SK-N-DZ (cell line): ENCODE measurements around the gene TERT.
"Not testable (repeated sequence)": the region's sequence is repeated elsewhere in the genome, so short reads cannot be mapped to it uniquely, and the experiment has no call there.

Source experiments
- DNase-seq: peaks from one replicate; pipeline ENCODE4 v3.0.0-alpha.2; 2015; ENCODE audit warnings: low spot score

Gene TERT

DNA sequence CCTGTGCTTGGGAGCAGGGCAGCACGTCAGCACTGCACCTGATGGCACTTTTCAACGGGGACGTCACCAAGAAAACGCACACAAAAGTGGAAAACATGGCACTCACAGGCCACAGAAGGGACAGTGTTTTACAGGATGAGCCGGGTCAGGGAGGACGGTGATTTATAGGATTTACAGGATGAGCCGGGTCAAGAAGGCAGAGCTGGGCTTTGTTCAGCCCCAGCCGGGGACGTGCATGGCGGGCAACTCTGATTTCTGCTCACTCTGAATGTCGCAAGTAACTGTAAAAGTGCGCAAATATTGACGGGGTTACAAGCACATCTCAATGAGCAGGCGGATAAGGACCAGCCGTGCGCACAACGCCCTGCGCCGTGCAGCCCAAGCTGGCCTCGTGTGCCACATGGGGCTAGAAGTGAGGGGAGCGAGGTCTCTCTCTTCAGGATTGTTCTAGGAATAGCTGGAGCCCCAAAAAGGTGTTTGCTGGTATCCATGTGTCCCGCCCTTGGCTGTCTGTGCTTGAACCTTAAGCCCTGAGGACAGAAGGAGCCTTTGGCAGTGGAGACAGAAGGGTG is 53.3 kb downstream of the TERT start:
- no peak for DNase-seq

DNA sequence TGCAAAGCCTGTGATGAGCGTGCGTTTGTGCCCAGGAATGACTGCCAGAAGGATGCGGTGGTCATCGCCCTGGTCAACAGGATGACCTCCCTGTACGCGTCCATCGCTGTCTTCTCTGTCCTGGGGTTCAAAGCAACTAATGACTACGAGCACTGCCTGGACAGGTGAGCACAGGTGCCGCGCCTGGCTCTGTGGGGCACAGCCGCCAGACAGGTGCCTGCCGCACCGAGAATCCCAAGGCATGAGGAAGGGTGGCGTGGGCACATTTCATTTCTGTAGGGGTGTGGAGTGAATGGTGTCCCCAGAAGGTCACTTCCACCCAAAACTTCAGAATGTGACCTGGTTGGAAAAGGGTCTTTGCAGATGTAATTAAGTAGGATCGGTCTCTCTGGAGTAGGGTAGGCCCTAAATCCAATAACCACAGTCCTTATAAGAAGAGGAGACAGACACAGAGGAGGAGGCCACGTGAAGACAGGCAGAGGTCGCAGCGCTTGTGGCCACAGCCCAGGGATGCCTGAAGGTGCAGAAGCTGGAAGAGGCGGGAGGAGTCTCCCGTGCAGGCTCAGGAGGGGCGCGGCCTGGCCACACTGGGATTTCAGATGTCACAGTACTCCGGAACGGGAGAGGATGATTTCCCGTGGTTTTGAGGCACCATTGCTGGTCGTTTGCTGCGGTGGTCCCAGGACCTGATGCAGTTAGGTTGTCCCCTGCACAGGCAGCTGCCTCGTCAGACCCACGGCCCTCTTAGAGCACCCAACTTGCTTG is 54.2 kb downstream of the TERT start:
- no peak for DNase-seq

DNA sequence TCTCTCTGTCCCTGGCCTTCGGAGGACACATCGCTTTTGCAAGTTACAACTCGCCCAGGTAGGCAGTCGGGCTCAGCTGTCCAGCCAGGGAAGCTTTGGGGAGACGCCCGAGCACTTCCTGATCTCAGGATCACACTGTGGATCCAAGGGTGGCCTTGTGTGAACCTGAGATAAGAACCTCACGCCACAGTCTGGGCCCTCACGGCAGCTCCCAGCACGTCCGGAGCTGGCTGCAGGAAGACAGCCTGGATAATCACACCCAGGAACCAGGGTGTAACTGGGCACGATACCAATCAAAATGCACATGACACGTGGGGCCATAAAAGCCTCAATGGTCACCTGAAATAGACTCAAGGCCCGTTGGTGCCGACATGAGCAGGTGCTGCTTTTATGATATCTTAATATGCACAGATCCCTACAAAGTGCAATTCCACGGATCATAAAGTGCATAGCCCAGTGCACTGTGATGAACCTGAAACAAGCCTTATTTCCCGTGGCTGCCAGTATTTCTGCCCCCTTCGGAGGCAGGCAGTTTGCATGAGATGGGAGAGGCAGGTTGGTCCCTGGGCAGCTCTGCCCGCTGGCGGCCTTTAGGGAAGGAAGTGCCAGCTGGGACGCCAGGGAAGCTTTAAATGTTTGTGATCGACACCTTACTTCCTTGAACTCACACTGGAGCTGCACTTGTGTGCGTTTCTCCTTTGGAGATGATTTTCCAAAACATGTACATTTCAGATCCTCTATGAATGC is 55.2 kb downstream of the TERT start:
- DNase-seq, result no peak

DNA sequence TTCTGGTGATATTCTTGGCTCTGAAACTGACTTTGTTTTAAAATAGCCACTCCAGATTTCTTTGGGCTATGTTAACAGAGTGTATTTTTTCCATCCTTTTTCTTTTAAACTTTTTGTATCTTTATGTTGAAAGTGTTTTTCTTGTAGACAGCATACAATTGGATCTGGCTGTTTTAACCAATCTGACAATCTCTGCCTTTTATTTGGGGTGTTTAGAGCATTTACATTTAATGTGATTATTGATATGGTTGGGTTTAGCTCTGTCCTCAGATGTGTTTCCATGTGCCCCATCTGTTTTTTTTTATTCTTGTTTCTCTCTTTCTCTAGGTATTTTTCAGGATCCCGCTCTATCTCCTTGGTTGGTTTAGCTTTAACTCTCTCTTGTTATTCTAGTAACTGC is 59.0 kb downstream of the TERT start:
- DNase-seq, result no peak

DNA sequence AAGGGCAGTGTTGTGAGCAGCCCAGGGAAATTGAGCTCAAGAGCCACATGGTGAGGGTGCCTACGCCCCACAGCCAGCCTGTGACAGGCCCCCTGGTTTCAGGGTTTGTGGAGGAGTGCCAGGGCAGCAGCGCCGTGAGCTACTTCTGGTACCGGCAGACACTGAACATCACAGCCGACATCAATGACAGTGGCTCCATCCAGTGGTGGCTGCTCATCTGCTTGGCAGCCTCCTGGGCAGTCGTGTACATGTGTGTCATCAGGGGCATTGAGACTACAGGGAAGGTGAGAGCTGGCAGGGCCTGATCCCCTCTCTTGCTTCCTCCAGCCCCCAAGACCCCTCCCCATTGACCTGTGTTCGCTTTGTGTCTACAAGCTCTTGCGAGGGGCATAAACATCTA is 59.5 kb downstream of the TERT start:
- no peak for DNase-seq

DNA sequence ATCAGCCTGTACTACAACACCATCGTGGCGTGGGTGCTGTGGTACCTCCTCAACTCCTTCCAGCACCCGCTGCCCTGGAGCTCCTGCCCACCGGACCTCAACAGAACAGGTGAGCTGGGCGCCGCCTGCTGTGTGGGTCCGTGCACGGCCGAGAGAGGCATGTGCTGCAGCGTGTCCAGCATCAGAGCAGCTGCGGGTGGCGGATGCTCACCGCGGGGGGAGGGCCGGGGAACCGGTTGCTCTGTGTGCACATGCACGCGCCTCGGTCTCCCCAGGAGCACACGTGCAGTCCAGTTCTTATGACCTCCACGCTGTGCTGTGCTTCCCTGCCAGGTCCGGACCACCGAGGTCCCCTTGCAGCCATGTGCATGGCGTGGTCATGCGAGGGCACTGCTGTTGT is 62.1 kb downstream of the TERT start:
- no peak for DNase-seq

DNA sequence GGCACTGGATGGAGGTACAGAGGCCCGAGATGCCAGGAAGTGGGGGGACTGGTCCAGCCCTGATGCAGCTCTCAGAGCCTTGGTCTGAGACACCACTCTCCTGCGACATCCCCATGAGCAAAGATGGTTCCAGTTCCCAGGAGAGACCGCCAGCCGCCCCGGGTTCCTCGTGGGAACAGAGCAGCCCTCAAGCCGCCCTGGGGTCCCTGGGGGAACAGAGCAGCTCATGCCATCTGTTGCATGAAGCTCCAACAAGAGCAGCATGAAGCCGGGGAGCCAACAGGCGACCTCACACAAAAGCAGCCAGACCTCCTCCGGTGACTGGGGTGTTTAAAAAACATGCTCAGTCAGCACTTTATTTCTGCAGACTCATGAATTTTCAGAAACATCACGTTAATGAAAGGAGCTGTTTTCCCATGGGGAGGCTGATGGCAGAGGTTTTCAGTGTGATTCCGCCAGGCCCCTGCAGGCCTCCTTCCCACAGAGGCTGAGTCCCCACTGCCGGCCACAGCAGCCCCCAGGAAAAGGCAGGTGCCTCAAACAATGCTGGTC is 63.4 kb downstream of the TERT start:
- DNase-seq, result no peak

DNA sequence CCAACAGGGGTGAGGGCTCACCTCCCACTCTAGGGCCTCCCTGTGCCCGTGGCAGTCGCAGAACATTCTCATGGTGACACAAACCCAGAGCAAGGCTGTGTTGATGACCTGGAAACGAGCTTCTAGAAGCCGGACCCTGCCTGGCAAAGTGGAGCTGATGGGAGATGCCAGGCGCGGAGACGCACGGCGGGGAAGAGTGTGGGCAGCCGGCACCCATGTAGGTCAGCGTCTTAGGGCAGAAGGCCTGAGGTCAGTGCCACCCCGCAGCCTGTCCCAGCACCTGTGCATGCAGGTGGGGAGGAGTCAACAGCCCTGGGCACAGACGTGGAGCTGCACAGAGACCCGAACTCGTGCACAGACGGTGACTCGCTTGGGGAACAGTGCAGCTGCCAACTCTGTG is 64.3 kb downstream of the TERT start:
- no peak for DNase-seq

DNA sequence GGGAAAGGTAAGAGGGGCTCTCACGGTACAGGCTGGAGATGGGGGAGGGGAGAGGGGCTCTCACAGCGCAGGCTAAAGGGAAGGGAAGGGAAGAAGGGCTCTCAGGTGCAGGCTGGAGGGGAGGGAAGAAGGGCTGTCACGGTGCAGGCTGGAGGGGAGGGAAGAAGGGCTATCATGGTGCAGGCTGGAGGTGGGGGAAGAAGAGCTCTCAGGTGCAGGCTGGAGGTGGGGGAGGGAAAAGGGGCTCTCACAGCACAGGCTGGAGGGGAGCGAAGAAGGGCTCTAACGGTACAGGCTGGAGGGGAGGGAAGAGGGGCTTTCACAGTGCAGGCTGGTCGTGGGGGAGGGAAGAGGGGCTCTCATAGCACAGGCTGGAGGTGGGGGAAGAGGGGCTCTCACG is 65.0 kb downstream of the TERT start:
- DNase-seq, result no peak

DNA sequence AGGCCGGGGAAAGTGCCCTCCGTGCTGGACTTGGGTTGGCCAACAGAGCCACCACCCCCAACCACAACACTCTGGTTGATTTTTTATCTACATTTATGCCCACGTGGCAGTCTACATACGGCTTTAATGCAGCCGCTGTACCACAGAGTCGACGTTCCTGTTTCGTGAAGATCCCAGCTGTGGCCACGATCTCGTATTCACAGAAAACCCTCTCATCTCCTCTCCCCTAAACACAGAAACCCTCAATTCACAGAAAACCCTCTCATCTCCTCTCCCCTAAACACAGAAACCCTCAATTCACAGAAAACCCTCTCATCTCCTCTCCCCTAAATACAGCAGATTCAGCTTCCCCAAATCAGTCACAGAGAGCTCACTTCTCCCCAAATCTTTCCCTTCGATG is 65.8 kb downstream of the TERT start:
- not testable (repeated sequence) for DNase-seq

DNA sequence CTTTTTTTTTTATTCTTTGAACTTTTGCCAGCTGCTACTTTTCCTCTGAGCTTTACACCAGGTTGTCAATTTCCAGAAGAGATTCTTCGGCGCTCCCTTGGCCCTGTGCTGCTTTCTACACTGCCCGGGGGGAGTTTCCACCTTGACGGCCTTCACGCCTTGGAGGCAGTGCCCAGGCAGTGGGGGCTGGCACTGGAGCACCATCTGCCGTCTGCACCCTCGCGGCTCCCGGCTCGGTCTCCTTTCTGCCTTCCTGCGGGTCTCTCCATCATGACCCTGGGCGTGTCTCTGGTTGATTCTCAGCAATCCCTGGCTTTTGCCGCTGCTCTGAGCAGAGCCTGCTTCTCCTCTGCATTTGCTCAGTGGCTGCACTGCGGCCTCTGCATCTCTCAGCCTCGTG is 66.7 kb downstream of the TERT start:
- DNase-seq, result no peak

DNA sequence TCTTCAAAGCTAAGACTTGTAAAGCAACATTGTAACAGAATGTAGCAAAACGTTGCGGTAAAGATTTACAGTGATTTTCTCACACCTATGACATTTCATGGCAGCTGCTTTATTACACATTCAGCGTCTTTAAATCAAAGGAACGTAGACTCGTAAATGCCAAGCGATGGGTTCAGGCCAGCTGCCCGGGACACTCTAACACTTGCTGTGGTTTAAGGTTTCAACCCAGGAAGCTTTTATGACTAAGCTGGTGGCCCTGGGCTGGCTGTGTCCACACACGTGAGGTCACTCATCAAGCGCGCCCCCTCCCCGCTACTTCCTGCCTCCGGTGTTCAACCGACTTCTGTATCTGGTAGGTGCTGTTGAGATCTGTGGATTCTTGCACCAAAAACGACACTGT is 67.2 kb downstream of the TERT start:
- no peak for DNase-seq

DNA sequence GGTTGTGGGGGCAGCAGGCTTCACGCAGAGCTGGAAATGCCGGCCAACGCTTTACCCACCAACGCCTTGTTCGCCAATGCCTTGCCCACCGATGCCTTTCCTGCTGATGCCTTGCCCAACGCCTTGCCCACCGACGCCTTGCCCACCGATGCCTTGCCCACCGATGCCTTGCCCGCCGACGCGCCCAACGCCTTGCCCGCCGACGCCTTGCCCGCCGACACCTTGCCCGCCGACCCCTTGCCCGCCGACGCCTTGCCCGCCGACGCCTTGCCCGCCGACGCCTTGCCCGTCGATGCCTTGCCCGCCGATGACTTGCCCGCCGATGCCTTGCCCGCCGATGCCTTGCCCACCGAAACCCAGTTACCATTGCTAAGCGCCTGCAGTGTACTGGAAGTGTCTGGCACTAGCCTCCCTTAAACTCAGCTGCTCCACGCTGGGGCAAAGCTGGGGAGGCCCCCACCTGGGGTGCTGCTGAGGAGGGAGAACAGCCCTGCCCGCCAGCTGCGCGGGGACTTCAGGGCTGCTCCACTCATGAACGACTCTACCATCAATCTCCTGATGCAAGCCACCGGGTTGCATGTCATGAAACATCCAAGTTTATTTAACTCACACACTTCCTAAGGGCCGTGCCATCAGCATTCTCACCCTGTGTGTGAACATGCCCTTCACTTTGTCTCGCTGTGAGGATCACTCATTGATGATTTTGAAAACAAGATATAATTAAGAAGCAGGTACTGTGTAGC is 67.9 kb downstream of the TERT start:
- DNase-seq, result no peak

DNA sequence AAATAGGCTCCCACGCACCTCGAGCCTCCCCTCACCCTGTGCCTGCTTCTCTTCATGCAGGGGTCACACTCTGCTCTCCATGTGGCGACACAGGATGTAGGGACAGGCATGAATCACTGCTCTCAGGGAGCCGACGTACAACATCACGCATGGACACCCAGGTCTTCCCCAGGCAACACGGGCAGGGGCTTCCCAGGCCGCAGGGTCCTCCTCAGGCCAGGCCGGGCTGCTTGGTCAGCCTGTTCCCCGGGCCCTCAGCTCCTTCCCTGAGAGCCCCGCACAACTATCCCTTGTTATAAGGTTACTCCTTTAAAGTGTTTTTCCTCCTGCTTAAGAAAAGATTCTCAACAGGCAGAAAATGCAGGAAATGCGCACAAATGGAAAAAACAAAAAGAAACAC is 68.6 kb downstream of the TERT start:
- DNase-seq, result no peak

DNA sequence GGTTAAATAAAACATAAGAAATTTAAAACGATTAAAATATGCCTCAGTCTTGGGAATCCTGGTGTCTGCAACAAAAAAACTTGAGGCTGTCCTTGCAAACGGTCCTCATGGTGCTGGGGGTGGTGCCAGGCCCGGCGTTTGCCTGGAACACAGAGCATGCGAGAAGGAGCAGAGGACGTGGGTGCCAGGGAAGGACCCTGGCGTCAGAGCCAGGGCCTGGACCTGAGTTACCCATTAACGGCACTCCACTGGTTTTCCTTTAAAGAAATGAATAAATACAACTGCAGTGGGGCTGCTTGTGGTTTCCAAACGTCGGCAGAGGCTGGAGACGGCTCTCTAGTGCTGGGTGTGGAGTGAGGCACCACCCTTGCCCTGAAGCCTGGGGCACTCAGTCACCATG is 69.8 kb downstream of the TERT start, which contains the start of gene SLC6A18:
SLC6A18 (plus strand) TSS at position 301 of the 400 bp plus-strand sequence; CDS start at position 398, 97 bp downstream.
- DNase-seq, result no peak

DNA sequence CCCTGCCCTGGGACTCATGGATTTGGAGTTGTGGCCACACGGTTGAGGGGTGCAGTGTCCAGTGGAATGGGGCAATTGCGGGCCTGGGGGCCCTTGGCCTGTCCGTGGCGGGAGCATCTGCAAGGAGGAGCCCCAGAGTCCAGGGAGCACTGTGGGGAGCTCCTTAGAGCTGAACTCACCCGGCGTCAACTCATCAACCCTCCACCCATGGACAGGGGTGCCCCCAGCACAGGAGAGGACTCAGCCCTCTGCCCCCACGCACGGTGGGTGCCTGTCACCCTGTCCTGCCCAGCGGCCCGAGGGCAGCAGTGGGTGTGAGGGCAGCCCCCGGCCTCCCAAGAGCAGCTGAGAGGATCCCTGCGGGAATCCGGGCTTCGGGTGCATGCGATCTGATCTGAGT is 70.2 kb downstream of the TERT start:
- no peak for DNase-seq

DNA sequence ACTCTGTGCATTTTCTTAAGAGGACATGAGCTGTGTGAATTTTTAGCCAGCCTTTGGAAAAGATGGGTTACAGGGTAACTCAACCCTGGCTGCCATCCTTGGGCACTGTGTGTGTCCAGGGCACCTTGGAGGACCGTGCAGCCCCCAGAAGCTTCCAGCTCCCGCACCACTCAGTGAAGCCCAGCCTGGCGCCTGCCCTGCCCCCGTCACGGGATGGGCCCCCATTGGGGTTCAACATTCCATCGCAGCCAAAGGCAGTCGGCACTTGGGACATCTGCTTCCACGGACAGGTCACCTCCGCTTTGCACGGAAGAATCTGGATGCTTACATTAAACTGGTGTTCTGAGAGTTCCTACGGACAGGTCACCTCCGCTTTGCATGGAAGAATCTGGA is 71.6 kb downstream of the TERT start:
- DNase-seq, result no peak

DNA sequence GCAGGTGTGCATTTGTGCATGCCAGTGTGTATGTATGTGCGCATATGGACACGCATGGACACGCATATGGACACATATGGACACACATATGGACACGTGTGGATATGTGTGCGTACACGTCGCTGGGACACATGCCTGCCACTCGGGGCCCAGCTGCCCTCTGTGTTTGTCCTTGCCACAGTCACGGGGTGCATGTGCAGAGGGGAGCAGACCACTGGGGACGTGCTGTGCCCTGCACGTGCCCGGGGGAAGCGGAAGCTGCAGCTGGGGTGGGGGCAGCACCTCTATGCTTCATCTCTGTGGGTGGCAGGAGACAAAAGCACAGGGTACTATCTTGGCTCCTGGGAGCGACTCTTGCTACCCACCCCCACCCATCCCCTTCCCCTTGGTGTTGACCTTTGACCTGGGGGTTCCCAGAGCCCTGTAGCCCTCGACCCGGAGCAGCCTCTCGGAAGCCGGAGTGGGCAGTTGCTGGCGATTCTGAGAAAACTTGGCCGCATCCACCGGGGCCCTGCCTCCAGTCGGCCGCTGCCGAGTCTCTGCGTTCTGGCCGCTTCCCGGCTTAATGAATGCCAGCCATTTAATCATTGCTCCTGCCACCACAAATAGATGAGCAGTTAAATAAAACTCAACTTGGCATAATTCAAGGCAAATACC is 72.1 kb downstream of the TERT start:
- DNase-seq, result no peak

DNA sequence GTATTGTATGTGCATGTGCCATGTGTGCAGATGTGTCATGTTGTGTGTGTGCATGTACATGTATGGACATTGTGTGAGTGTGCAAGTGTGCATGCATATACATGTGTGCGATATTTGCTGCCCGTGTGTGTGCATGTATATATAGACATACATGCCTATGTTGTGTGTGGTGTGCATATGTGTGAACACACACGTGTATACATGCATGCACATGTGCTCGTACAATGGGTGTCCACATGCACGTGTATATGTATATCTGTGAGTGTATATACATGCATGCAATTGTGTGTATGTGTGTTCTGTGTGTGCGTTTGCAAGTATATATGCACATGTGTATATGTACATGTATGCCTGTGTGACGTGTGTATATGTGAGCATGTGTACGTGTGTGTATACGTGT is 72.7 kb downstream of the TERT start:
- no peak for DNase-seq

DNA sequence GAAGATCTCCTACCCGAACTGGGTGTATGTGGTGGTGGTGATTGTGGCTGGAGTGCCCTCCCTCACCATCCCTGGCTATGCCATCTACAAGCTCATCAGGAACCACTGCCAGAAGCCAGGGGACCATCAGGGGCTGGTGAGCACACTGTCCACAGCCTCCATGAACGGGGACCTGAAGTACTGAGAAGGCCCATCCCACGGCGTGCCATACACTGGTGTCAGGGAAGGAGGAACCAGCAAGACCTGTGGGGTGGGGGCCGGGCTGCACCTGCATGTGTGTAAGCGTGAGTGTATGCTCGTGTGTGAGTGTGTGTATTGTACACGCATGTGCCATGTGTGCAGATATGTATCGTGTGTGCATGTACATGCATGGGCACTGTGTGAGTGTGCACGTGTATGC is 73.1 kb downstream of the TERT start:
- DNase-seq, result no peak

DNA sequence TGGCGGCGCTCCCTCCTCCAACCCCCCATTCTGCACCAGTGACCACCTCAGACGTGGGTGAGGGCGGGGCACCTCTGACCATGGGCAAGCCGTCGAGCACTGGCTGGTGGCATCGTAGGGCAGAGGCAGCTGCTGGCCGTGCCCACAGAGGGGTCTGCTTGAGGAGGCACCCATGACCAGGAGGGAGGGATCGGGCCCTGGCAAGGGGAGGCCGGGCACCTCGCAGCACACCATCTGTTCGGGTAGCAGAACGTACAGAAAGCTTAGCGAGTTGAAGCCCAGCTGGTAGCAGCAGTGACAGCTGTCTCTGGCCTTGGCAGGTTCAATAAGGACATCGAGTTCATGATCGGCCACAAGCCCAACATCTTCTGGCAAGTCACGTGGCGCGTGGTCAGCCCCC is 74.0 kb downstream of the TERT start:
- DNase-seq, result no peak
